Adrenal gland (tissue), 5 donors: ENCODE data around the gene PLXNA4.

Experiments used
- POLR2A ChIP-seq, 2 donors: fragments of 450-650 bp; IDR thresholded peaks; one replicate each; pipeline ENCODE4 v1.6.1; 2017; ENCODE audit warnings: antibody characterized with exemption in 2 of 2, mild to moderate bottlenecking in 2 of 2, moderate library complexity in 1 of 2
- TF ChIP-seq, protein P1 (sequence below), 6 experiments: fragments of 450-650 bp in 4 of 6; fragments of 200-600 bp in 2 of 6; sonication (generic) in 1 of 6; IDR thresholded peaks; 1 replicate in 5 of 6; 2 replicates in 1 of 6; pipeline versions ENCODE4 v1.5.1 to v1.8.0; 2016 to 2021; ENCODE audit warnings: antibody characterized with exemption in 6 of 6, mild to moderate bottlenecking in 2 of 6, moderate library complexity in 1 of 6
- donor health status: DM: no; HTN: no; CAD: no.

DNA sequence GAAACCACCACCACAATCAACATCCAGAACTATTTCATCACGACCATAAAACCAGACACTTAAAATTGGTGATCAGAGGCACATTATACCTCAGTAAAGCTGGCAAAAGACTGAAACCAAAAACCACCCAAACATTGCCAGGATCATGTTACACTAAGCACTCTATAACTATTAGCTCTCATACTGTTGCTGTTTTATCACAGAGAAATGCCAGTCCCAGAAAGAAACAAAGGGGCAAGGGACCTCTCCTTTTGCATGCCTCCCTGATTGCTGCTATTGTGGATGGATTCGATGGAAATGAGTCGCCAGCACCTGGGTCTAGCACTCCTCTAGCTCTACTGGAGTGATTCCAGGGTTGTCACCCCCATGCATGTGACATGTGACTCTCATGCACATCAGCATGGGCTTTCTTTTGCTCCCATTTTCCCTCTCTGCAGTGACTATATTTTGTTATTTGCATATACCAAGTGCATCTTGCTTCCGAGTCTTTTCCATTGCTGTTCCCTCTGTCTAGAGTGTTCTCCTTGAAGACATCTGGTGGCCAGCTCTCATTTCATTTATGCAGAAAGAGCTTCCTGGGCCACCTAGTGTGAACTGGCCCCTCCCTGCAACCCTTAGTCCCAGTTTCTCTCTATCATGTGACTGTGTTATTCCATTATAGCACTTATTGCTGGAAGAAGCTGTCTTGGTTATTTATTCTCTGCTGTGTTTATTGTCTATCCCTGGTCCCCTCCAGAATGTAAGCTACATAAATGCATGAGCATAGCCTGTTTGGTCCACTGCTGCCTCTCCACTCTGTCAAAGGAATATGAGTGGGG lies 300.6 kb downstream of the PLXNA4 start:
- TF ChIP-seq, protein P1, sequence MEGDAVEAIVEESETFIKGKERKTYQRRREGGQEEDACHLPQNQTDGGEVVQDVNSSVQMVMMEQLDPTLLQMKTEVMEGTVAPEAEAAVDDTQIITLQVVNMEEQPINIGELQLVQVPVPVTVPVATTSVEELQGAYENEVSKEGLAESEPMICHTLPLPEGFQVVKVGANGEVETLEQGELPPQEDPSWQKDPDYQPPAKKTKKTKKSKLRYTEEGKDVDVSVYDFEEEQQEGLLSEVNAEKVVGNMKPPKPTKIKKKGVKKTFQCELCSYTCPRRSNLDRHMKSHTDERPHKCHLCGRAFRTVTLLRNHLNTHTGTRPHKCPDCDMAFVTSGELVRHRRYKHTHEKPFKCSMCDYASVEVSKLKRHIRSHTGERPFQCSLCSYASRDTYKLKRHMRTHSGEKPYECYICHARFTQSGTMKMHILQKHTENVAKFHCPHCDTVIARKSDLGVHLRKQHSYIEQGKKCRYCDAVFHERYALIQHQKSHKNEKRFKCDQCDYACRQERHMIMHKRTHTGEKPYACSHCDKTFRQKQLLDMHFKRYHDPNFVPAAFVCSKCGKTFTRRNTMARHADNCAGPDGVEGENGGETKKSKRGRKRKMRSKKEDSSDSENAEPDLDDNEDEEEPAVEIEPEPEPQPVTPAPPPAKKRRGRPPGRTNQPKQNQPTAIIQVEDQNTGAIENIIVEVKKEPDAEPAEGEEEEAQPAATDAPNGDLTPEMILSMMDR (IDR thresholded peaks at IDR 0.05) = no peak
- no peak for TF ChIP-seq POLR2A (IDR thresholded peaks at IDR 0.05)
